ENCODE results near the gene UGT1A8. TPM values are rescaled to one million over a fixed set of nuclear protein-coding genes. Genes with fewer than 3 reads are reported as not detected.

UGT1A8 gene
- polyA plus RNA-seq, 2 of the 4 experiments (the other 2 are of a cell fraction): 0.22 TPM; not detected in 1

GRCh38 chr2:233799716-233800115 lies 182.3 kb downstream of the UGT1A8 start:
- Histone ChIP-seq H3K9me3 (no peaks in the 10 kb centered on the region), H3K27ac (peak overlapping the region in 1 of 2 experiments; percentile 34; a peak in 1 of 6 replicates), H3K4me1 (peaks cover 8% of the 10 kb centered on the region), H3K4me2 (no peak overlapping the region), H3K4me3 (no peak overlapping the region)
- no peak for ATAC-seq
- TF ChIP-seq NFE2L2 (conservative IDR thresholded peaks at IDR 0.05; ENCODE audit: low read length) (no peak), CEBPB (IDR thresholded peaks at IDR 0.05) (no peak), FOSB (CRISPR knock-in tag; IDR thresholded peaks at IDR 0.05) (no peak), GATA3 (IDR thresholded peaks at IDR 0.05; ENCODE audit: borderline replicate concordance) (no peak), EP300 (IDR thresholded peaks at IDR 0.05) (no peak), RARB (CRISPR knock-in tag; IDR thresholded peaks at IDR 0.05) (no peak), HDAC2 (IDR thresholded peaks at IDR 0.05) (no peak), EHF (CRISPR knock-in tag; IDR thresholded peaks at IDR 0.05) (no peak), FOXS1 (CRISPR knock-in tag; IDR thresholded peaks at IDR 0.05) (no peak), RCOR1 (IDR thresholded peaks at IDR 0.05; ENCODE audit: low read depth, low read length) (no peak), ESRRA (IDR thresholded peaks at IDR 0.05; ENCODE audit: borderline replicate concordance, low read length) (no peak), HES2 (IDR thresholded peaks at IDR 0.05) (no peak), PHF8 (IDR thresholded peaks at IDR 0.05; ENCODE audit: borderline replicate concordance, low read depth) (no peak), HOXB5 (CRISPR knock-in tag; IDR thresholded peaks at IDR 0.05) (no peak), ZSCAN20 (CRISPR knock-in tag; IDR thresholded peaks at IDR 0.05) (no peak), BHLHE40 (IDR thresholded peaks at IDR 0.05; ENCODE audit: low read depth, low read length) (no peak), ZC3H11A (IDR thresholded peaks at IDR 0.05) (no peak), KDM5A (IDR thresholded peaks at IDR 0.05) (no peak)
- CTCF ChIA-PET: interaction anchor here (0.6 kb wide), 1 partner anchor 747 kb away, joined by 3 read pairs; no protein-coding TSS in a partner anchor
- no peak for DNase-seq (ENCODE audit: low read depth in 1 of 2, low spot score in 1 of 2)
- POLR2A ChIA-PET: no interaction called here
- WGBS (ENCODE audit: missing lambda C conversion rate): 50% methylated on average over 5 of the region's 5 CpGs
- FAIRE-seq: no peak

- 88% methylated on average over 7 of the region's 7 CpGs for WGBS (ENCODE audit: missing lambda C conversion rate)
- H3K9me3 ChIP-seq: no peaks in the 10 kb centered on the region
- no peak; a peak in 1 of 6 replicates for ATAC-seq
- H3K4me3 ChIP-seq: no peak overlapping the region
- peak overlapping the region in 1 of 2 experiments; percentile 34; a peak in 1 of 6 replicates for H3K27ac ChIP-seq
- CTCF ChIA-PET: interaction anchor here (0.5 to 0.6 kb wide), 2 partner anchors 227 to 748 kb away, joined by 3 read pairs; no protein-coding TSS in a partner anchor
- no peak for FAIRE-seq
- POLR2A ChIA-PET: no interaction called here
- H3K4me1 ChIP-seq: peaks cover 8% of the 10 kb centered on the region
- no peak for DNase-seq (ENCODE audit: low read depth in 1 of 2, low spot score in 1 of 2)
- H3K4me2 ChIP-seq: no peak overlapping the region
- TF ChIP-seq ZC3H11A (IDR thresholded peaks at IDR 0.05): no peak
- no peak for TF ChIP-seq CHD2 (IDR thresholded peaks at IDR 0.05; ENCODE audit: low read length, partially characterized antibody)
- TF ChIP-seq ELK1 (IDR thresholded peaks at IDR 0.05; ENCODE audit: low read depth, low read length): no peak
- TF ChIP-seq HMGXB4 (CRISPR knock-in tag; IDR thresholded peaks at IDR 0.05; ENCODE audit: borderline replicate concordance): no peak
- no peak for TF ChIP-seq CTCF (IDR thresholded peaks at IDR 0.05)
- TF ChIP-seq RNF2 (IDR thresholded peaks at IDR 0.05; ENCODE audit: borderline replicate concordance, low read depth): no peak
- TF ChIP-seq CBX8 (IDR thresholded peaks at IDR 0.05): no peak
- TF ChIP-seq HDAC2 (IDR thresholded peaks at IDR 0.05): no peak
- TF ChIP-seq JUNB (IDR thresholded peaks at IDR 0.05): no peak
- TF ChIP-seq FOSL2 (IDR thresholded peaks at IDR 0.05): no peak
- no peak for TF ChIP-seq FOSL2 (CRISPR knock-in tag; IDR thresholded peaks at IDR 0.05)
- TF ChIP-seq ZFP36 (IDR thresholded peaks at IDR 0.05; ENCODE audit: borderline replicate concordance, partially characterized antibody): no peak
- no peak for TF ChIP-seq TFCP2L1 (CRISPR knock-in tag; IDR thresholded peaks at IDR 0.05)
- no peak for TF ChIP-seq ZSCAN20 (CRISPR knock-in tag; IDR thresholded peaks at IDR 0.05)
- no peak for TF ChIP-seq MAFK (IDR thresholded peaks at IDR 0.05; ENCODE audit: partially characterized antibody)
- TF ChIP-seq ATOH8 (CRISPR knock-in tag; IDR thresholded peaks at IDR 0.05; ENCODE audit: low read depth): no peak
- TF ChIP-seq HES2 (IDR thresholded peaks at IDR 0.05): no peak
- no peak for TF ChIP-seq USF2 (IDR thresholded peaks at IDR 0.05)
- TF ChIP-seq MAX (IDR thresholded peaks at IDR 0.05): no peak
These were observed 182.8 kb downstream of the UGT1A8 start for GRCh38 chr2:233800208-233800607.

All from A549 (cell line).